ENCODE measurements around the gene IGFLR1. TPM values are rescaled to one million over a fixed set of nuclear protein-coding genes. Genes with fewer than 3 reads are reported as not detected.

Gene IGFLR1
- total and polyA plus RNA-seq, 9 of the 15 experiments (the other 6 are each of a cell fraction or from before 2014, with no cell fraction given), result 1.0 to 14.3 (median 4.6) TPM

DNA sequence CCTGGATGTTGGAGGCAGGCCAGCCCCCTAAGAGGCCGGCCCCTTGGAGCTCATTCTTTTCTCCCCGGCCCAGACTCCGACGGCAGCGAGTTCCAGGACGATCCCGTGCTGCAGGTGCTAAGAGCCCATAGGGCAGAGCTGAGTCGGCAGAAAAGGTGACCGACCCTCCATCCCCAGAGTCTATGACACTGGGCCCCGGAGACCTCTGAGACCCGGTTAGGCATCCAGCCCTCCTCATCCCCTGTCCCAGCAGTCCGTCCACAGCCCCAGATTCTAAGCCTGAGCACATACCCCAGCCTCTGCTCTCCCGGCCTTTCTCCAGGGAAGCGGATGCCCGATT, 25.8 kb upstream of the IGFLR1 start (continued):
- TF ChIP-seq, protein P1, sequence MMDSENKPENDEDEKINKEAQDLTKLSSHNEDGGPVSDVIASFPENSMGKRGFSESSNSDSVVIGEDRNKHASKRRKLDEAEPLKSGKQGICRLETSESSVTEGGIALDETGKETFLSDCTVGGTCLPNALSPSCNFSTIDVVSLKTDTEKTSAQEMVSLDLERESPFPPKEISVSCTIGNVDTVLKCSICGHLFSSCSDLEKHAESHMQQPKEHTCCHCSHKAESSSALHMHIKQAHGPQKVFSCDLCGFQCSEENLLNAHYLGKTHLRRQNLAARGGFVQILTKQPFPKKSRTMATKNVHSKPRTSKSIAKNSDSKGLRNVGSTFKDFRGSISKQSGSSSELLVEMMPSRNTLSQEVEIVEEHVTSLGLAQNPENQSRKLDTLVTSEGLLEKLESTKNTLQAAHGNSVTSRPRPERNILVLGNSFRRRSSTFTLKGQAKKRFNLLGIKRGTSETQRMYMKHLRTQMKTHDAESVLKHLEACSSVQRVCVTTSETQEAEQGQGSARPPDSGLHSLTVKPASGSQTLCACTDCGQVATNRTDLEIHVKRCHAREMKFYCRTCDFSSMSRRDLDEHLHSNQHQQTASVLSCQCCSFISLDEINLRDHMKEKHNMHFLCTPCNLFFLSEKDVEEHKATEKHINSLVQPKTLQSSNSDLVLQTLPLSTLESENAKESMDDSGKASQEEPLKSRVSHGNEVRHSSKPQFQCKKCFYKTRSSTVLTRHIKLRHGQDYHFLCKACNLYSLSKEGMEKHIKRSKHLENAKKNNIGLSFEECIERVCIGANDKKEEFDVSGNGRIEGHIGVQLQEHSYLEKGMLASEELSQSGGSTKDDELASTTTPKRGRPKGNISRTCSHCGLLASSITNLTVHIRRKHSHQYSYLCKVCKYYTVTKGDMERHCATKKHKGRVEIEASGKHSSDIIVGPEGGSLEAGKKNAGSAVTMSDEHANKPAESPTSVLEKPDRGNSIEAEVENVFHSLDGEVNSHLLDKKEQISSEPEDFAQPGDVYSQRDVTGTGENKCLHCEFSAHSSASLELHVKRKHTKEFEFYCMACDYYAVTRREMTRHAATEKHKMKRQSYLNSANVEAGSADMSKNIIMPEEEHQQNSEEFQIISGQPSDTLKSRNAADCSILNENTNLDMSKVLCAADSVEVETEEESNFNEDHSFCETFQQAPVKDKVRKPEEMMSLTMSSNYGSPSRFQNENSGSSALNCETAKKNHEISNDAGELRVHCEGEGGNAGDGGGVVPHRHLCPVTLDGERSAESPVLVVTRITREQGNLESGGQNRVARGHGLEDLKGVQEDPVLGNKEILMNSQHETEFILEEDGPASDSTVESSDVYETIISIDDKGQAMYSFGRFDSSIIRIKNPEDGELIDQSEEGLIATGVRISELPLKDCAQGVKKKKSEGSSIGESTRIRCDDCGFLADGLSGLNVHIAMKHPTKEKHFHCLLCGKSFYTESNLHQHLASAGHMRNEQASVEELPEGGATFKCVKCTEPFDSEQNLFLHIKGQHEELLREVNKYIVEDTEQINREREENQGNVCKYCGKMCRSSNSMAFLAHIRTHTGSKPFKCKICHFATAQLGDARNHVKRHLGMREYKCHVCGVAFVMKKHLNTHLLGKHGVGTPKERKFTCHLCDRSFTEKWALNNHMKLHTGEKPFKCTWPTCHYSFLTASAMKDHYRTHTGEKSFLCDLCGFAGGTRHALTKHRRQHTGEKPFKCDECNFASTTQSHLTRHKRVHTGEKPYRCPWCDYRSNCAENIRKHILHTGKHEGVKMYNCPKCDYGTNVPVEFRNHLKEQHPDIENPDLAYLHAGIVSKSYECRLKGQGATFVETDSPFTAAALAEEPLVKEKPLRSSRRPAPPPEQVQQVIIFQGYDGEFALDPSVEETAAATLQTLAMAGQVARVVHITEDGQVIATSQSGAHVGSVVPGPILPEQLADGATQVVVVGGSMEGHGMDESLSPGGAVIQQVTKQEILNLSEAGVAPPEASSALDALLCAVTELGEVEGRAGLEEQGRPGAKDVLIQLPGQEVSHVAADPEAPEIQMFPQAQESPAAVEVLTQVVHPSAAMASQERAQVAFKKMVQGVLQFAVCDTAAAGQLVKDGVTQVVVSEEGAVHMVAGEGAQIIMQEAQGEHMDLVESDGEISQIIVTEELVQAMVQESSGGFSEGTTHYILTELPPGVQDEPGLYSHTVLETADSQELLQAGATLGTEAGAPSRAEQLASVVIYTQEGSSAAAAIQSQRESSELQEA (IDR thresholded peaks at IDR 0.05; ENCODE audit: low read depth), result no peak
- TF ChIP-seq, protein P2, sequence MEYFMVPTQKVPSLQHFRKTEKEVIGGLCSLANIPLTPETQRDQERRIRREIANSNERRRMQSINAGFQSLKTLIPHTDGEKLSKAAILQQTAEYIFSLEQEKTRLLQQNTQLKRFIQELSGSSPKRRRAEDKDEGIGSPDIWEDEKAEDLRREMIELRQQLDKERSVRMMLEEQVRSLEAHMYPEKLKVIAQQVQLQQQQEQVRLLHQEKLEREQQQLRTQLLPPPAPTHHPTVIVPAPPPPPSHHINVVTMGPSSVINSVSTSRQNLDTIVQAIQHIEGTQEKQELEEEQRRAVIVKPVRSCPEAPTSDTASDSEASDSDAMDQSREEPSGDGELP (CRISPR knock-in tag; IDR thresholded peaks at IDR 0.05; ENCODE audit: borderline replicate concordance), result no peak
- TF ChIP-seq ZNF134 (CRISPR knock-in tag; conservative IDR thresholded peaks at IDR 0.05) (no peak), EP400 (IDR thresholded peaks at IDR 0.05) (no peak), KAT8 (IDR thresholded peaks at IDR 0.05; ENCODE audit: low read depth) (no peak), TSC22D4 (tag; IDR thresholded peaks at IDR 0.05) (no peak), TAF15 (IDR thresholded peaks at IDR 0.05; ENCODE audit: low read depth, low read length) (no peak), GABPB1 (CRISPR knock-in tag; IDR thresholded peaks at IDR 0.05) (no peak), U2AF2 (optimal IDR thresholded peaks at IDR 0.05; ENCODE audit: low read depth, low read length) (no peak), TEAD1 (CRISPR knock-in tag; IDR thresholded peaks at IDR 0.05) (no peak), STAG1 (CRISPR knock-in tag; IDR thresholded peaks at IDR 0.05; ENCODE audit: borderline replicate concordance) (no peak), C11orf30 (IDR thresholded peaks at IDR 0.05; ENCODE audit: low read depth) (peak; percentile 76), ZNF583 (CRISPR knock-in tag; IDR thresholded peaks at IDR 0.05) (no peak), CBFA2T2 (conservative IDR thresholded peaks at IDR 0.05) (no peak), SMAD2 (IDR thresholded peaks at IDR 0.05; ENCODE audit: low read depth, low read length) (no peak), CBX2 (IDR thresholded peaks at IDR 0.05; ENCODE audit: insufficient read depth, low read length, poor library complexity, severe bottlenecking) (no peak), ZNF253 (CRISPR knock-in tag; conservative IDR thresholded peaks at IDR 0.05) (no peak)
- TF ChIP-seq, protein P3, sequence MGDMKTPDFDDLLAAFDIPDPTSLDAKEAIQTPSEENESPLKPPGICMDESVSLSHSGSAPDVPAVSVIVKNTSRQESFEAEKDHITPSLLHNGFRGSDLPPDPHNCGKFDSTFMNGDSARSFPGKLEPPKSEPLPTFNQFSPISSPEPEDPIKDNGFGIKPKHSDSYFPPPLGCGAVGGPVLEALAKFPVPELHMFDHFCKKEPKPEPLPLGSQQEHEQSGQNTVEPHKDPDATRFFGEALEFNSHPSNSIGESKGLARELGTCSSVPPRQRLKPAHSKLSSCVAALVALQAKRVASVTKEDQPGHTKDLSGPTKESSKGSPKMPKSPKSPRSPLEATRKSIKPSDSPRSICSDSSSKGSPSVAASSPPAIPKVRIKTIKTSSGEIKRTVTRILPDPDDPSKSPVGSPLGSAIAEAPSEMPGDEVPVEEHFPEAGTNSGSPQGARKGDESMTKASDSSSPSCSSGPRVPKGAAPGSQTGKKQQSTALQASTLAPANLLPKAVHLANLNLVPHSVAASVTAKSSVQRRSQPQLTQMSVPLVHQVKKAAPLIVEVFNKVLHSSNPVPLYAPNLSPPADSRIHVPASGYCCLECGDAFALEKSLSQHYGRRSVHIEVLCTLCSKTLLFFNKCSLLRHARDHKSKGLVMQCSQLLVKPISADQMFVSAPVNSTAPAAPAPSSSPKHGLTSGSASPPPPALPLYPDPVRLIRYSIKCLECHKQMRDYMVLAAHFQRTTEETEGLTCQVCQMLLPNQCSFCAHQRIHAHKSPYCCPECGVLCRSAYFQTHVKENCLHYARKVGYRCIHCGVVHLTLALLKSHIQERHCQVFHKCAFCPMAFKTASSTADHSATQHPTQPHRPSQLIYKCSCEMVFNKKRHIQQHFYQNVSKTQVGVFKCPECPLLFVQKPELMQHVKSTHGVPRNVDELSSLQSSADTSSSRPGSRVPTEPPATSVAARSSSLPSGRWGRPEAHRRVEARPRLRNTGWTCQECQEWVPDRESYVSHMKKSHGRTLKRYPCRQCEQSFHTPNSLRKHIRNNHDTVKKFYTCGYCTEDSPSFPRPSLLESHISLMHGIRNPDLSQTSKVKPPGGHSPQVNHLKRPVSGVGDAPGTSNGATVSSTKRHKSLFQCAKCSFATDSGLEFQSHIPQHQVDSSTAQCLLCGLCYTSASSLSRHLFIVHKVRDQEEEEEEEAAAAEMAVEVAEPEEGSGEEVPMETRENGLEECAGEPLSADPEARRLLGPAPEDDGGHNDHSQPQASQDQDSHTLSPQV (IDR thresholded peaks at IDR 0.05), result no peak
